Activated CD4-positive, CD25-positive, alpha-beta regulatory T cell treated with anti-CD3 and anti-CD28 coated beads, Interleukin-2, amount 50 U/mL, for 16 hours (primary cell): Measurements from ENCODE around the gene NEK10.

Experiments
- DNase-seq: peaks from one replicate; pipeline ENCODE4 v3.0.0-alpha.2; 2020; ENCODE audit warnings: low read depth, low spot score

NEK10 gene

DNA sequence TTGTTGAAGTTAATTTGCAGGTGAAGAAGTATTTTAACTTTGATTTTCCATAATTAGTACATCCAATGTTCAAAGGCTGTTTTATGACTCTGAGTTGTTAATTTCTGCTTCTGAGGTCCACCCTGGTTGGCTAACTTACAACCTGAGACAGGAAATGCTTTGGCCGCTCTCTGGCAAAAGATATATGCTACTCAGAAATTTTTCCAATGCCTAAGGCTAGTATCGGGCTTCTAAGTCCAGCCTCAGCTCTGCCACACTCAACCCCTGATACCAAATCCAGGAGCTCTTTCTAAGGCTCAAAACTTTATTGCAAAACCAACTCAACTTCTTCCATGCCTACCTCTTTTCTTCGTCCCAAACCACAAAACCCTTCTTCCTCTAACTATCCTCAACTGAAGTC is 192.9 kb downstream of the NEK10 start:
- no peak for DNase-seq

DNA sequence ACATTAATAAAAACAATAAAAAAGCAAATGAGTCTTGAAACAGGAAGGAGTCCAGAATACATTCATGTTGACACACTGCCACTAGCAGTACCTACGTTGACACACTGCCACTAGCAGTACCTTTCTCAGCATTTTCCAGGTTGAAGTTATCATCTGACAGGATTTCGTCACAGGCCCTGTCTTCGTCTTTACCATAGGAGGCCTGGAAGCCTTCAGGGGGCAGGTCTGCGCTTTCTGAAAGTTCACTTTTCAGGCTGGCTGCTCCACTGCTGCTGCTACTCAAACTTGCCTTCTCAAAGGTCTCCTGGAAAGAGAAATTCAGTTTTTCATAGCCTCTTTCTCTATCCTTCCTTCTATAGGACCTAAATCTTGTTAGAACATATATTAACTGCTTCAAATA is 194.7 kb downstream of the NEK10 start:
- DNase-seq: no peak

DNA sequence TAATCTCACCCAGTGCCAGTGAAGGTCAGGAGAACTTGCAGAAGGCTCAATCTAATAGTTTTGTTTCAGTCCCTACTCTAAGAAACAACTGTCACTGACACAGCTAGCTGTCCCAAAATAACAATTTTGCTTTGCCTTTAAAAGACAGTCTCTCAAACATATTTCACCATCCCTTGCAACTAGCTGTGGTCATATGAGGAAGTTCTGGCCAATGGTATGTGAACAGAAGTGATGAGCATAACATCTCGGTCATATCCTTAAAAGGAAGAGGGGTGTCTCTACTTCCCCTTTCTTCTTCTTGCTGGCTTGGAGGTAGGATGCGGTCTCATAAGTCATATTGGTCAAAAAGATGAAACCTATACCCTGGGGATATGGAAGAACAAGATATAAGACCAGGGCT is 198.1 kb downstream of the NEK10 start:
- DNase-seq: no peak

DNA sequence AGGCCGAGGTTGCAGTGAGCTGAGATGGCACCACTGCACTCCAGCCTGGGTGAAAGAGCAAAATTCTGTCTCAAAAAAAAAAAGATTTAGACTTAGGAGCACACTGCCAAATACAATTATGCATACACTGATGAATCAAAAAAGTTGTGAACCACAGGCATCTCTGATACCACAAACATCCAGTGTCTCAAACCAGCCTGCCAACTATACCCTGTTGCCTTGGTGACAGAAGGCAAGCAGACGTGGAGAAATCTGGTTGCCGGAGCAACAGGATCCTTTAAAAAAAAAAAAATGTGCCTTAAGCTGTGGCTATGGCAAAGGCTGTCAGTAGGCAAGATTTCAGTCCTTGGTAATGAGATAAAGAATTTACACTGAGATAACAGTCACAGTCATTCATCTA is 202.3 kb downstream of the NEK10 start:
- DNase-seq: no peak

DNA sequence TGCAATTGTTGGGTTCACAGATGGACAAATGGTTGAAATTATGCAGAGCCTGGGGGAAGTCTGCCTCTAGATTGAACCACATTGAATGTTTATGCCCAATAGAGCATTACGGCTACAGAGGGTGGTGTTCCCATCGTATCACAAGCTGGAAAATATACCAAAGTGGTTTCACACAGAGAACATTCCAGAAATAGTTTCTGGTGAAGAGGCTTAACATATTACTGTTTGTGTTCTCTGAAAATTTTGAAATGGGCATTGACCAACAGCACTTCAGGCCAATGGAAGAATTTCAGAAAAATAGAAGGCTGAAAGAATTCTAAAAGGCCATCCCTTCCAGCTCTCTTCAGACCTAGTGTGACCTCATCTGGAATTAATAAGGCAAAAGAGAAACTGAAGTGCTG is 203.9 kb downstream of the NEK10 start:
- no peak for DNase-seq

DNA sequence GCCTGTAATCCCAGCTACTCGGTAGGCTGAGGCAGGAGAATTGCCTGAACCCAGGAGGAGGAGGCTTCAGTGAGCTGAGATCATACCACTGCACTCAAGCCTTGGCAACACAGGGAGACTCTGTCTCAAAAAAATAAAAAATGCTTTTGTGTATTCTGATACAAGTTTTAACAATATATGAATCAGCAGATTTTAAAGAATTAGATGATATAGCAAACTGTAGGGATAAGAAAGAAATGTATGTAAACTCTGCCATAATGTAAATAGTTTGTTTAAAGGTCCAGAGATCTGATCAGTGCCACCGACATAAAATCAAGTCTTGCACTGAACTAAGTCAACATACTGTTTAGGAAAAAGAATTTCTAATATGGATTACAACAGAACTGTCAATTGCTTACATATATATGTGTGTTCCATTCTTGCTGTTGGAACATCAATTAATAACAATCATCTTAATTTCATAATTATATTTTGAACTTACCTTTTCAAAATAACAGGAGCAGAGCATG is 208.3 kb downstream of the NEK10 start:
- no peak for DNase-seq

DNA sequence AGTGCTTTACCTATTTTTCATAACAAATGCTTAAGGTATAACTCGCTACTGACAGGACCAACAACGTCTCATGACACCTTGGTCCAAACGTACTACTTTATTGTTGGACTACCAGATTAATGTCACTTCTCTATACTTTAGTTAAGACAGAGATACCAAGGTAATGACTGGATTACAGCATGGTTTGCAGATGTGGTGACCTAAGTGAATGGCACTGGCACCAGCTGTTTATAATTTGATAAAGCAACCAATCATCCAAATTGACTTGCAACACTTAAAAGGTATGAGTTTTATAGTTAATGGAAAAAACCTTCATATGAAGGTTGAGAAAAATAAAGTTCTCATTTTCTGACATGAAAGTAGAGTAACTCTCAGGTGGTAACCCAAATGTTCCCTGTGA is 209.0 kb downstream of the NEK10 start:
- no peak for DNase-seq

DNA sequence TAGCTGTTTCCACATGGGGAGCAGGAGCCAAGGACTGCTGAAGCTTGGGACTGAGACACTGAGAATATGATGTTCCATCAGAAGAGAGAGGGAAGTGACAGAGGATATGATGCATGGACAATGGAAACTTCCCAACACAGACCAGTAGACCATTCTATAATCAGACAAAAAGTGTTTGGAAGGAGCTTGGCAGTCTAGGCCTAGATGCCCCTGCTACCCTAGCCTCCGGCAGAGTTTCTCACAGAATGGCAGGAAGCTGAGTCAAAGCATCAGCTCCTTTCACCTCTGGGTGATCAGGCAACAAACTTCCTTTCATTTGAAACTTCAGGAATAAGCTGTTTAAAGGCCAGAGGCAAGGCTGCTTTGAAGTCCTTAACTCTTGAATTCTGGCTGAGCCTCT is 222.0 kb downstream of the NEK10 start:
- no peak for DNase-seq

DNA sequence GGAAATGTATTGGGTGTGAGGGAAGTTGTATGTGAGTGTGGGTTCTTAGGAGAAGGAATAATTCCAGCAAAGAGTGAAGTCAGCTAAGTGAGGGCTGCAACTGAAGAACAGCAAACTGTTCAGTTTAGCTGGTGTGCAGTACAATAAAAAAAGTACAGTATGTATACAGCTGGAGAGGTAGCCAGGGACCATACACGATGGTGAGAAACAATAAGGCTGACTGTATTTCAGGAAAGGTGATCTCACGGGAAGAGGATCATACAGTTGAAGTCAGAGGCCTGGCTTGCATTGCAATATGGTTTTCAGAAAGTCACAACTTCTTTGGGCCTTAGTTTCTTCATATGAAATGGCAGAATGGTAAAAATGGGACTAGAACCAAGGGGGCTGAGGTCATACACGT is 222.4 kb downstream of the NEK10 start:
- DNase-seq: no peak

DNA sequence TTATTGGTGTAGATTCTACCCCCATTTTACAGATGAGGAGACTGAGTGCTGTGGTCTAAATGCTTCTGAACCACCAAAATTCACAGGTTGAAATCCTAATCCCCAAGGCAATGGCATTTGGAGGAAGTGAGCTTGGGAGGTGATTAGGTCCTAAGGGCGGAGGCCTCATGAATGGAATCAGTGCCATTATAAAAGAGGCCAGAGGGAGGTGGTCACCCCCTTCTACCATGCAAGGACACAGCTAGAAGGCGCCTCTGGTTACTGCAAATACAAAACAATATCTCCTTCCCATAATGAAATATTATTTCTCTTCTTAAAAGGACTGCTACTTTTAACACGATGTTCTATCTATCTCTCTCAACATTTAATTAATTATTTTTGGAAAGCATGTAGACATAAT is 223.5 kb downstream of the NEK10 start:
- DNase-seq: no peak

DNA sequence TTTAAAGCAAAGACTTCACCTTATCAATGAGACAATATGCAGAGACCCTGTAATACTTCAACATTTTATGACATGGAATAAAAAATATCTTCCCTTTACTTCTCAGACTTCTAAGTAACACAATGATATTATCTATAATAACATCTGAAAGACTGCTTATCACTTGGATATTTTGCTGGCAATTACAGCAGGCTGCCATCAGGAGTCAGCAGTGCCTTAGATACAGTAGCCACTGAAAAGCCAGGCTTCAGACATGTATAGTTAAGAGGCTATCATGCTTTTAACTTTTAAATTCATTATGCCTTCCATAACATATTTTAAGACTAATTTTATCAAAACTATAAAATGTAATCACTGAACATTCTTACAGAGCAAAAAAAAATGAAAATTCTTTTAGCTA is 227.5 kb downstream of the NEK10 start:
- no peak for DNase-seq

DNA sequence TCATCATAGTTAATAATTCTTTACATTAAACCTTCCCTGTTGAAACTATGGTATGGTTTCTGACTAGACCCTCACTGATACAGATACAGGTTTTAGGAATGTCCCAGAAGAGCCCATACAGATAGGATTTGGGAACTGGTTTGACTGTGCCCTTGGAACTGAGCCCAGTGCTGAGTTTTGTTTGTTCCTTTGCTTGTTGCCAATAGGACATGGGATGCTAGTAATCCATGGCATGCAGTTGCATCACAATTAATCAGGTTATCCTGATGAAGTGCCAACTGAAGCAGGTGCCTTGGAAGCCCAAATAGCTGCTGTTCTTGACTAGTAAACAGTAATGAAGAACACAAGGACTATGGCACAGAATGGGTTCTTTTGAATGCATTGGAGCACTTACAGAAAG is 230.6 kb downstream of the NEK10 start:
- DNase-seq: no peak

DNA sequence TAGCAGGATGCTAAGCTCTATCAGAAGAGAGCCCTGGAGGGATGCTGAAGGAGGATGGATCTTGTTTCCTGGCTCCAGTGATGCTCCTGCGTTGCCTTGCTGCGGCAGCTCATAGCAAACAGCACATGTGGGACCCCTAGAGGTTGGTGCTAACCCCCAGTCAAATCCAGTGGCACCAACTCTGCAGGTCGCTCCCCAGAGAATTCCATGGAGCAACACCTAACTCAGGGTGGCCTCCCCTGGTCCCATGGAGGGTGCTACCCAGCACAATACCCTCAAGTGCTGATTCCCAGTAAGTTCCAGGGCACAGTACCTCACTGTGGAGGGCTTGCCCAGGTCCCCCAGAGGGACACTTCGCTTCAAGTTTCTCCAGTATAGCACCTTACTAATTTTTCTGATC is 231.2 kb downstream of the NEK10 start:
- DNase-seq: no peak

DNA sequence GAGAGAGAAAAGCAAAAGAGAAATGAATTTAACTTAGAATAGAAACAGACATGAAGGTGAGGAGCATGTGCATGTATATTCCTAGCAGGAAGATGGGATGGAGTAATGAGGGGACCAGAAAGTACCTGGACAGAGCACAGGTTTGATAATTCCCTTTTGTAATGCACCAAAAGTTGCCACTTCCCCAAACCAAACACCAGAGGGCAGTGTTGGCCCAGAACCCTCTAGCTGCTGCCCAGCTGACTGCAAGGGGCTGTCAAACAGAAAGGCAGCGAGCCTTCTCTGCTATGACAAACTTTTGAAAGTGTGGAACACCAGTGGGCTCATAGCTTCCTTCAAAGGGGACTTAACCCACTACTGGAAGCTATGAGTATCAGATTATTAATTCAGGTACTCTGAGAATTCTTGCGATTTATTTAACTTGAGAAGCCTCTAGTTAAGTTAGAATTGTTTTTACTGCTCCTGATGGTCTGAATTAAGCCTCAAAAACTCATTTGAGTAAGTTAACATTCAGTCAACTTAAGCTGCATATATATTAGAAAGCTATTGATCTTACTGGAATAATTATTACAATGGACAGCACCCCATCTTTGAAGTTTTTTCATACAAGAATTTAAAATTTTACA is 234.9 kb downstream of the NEK10 start:
- peak; percentile 42 for DNase-seq

DNA sequence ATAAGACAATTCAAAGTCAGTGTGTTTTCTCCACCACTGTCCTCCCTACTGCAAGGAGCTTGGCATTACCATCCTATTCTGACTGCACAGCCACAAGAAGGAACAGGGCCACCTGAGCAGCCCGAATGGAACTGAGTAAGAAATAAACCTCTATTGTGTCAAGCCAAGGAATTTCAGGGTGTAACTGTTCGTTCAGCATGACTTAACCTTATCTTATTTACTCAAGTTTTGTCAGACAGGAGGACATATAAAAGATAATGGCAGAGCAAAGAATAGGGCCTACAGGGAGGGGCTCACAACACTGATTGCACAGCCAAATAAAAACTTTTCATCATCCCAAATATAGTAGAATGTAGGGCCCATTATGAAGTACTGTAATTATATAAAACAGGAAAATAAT is 236.1 kb downstream of the NEK10 start:
- no peak for DNase-seq

DNA sequence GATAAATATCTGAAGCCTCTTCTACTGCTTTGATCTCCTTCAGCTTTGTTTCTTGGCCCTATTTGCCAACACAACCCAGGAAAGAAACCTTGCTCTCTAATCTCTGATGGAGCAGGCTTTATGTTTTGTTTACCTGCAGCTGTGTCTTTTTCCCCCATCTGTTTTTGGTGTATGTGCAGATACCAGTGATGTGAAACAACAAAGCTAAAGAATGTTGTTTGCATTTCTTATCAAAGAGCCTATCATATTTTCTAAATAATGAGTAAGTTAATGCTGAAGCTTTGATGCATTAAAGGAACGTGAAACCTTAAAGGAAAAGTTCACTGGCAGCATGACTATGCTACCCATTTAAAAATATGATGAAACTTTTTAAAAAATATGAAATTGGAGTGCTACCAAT is 238.4 kb downstream of the NEK10 start:
- no peak for DNase-seq

DNA sequence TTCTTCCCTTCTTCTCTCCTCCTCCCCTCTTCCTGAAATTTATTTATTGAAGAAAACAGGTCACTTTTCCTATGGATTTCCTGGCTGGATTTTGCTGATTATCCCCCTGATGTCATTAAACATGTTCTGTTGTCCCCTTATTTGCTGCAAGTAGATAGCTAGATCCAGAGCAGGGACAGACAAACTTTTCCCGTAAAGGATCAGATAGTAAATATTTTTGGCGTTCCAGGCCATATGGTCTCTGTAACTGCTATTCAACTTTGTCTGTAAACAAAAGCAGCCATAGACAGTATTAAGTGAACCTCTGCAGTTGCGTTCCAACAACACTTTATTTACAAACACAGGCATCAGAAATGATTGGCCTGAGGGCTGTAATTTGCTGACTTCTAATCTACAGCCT is 241.3 kb downstream of the NEK10 start:
- DNase-seq: no peak

DNA sequence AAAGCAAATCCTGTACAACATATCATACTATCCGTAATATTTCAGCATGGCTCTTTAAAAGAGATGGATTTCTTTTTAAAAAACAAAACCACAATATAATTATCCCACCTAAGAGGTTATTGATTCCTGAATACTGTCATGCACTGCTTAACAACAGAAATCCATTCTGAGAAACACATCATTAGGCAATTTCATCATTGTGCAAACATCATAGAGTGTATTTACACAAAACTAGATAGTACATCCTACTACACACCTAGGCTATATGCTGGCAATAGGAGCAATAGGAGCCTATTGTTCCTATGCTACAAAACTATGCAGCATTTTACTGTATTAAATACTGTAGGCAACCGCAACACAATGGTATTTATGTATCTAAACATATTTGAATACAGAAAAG is 242.0 kb downstream of the NEK10 start:
- DNase-seq: no peak

DNA sequence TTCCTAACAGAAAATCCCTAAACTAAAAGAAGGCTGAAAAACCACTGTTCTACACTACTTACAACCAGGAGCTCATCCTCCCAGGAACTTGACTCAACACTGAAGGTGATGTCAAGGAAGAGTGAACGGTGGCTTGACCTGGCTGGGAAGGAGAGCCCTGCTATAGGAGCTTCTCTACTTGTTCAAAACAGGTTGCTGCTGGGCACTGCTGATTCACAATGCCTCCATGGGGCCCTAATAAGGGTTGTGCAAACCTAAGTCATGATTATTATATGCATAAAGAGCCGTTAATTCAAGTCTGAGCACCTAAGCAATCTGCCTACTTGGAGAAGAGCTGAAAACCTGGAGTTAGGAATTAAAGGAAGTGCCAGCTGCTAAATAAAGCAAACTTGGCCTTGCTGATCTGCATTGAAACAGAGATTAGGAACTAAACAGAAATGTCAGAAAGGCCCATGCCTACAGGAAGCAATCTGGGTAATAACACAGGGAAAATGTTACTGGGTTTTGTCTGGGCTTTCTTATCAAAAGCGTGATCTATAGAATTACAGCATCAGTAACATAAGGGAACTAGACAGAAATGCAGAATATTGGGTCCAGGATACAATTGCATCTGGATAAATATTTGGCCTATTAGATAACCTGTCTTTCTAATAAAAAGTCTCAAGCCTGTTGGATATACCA is 243.2 kb downstream of the NEK10 start:
- DNase-seq: no peak

DNA sequence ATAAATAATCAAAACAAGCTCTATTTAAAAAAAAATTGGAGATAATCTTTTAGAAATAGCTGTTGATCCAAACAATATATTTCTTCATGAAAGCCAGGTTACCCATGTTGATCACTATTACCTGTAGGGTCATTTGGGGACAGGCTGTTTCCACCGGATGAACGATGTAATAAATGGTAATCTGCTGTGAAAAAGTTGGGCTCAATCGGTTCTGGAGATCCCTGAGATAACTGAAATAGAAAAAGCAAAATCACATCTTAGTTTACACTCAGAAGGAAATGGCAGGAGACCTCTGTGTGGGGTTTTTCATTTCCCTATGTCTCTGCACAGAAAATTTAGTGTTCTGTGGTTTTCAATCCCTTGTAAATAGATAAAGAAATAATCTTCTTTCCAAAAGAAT is 249.5 kb downstream of the NEK10 start:
- DNase-seq: no peak

DNA sequence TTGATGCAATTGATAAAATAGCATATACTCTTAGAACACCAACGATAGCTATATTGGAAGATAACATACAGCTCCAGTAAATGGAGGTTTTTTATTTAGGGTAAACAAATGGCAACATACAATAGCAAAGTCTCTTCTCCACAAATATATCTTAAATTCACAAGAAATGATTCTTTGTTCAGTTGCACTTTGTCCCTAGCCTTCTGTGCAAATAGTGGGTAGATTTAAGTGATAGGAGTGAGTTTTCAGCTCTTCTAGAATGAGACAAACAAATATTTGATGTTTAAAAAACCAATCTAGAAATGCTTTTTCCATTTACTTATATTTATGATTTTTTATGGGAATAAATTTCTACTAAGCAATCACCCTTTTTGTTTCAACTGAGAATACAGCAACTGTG is 253.8 kb downstream of the NEK10 start:
- no peak for DNase-seq

DNA sequence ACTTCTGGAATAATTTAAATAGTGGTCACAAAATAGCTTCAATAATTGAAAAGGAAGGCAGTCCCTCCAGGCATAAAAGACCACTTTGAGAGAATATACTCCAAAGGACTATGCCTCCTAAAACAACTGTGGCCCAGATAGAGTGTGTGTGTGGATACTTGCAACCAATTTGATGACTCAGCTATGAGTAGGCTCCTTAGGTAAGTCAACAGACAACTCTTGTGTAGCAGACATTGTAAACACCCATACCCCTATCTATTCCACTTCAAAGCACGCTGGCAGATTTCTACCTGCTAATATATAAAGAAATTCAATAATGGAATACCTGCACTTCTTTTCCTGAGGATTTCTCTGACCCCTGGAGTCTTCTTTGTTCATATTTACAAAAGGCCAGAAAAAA is 254.5 kb downstream of the NEK10 start:
- DNase-seq: no peak

DNA sequence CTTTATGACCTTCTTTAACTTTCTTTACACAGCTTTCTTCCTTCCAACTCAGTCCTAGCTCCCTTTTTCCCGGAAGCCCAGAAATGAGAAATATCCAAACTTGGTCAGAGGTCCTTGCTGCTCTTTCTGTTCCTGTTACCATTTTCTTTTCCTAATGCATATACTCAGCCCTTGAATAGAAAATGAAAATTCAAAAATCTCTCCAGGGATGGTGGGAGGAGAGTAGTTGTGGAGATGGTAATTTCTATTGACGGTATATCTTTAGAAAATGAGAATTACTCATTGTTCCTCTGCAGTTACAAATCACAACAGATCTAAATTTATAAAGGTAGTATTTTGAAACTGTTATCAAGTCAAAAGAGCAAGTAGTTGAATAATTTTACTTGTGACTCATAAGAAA is 255.1 kb downstream of the NEK10 start:
- no peak for DNase-seq

DNA sequence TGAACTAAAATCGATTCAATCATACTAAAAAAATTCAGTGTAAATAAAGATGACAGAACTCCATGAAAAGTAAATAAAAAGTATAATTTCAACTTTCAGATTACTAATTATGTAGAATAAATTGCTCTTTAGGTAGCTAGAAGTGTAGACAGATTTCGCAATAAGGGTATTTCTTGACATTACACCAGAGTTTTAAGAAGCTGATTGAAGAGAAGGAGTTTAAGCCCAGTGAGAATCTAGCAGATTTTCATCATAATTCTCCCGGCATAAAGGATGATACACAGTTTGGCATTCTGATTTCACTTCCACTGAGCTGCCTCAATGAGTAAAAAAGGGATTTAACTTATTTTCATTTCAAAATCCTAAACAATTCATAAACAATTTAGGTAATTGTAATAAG is 259.2 kb downstream of the NEK10 start:
- no peak for DNase-seq
